Measurements from ENCODE around the gene CENPT.

The CENPT gene

DNA sequence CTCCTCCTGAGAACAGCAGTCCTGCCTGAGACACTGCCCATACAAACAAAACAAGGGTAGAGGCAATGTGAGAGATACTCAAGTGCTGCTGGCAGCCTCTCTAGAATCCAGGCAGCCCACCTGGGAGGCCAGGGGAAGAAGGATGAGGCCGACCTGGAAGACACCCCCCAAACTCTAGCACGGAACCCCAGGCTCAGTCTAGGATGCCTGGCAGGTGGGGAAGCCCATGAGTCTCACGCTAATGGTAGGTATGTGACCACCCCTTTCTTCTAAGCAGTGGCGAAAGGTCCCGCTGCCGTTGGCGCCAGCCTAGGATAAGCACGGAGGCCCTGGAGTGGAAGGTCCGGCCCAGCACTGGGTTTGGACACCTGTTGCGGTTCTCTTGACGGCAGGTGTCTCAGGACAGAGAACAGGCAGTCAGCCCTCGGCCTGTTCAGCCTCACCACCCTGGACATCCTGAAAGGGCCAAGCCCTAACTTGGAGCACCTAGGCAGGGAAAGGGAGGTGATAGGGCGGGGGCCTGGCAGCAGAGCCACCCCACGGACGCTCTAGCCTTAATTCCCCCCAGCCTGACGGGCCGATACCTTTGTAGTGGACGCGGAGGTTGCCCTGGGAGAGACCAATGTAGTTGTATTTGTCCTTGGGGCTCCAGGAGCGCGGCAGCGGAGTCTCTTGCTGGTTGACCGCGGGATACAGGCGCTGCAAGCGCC is 41.6 kb downstream of the CENPT start:
- peak in 1 of 2 experiments; percentile 32 for DNase-seq

DNA sequence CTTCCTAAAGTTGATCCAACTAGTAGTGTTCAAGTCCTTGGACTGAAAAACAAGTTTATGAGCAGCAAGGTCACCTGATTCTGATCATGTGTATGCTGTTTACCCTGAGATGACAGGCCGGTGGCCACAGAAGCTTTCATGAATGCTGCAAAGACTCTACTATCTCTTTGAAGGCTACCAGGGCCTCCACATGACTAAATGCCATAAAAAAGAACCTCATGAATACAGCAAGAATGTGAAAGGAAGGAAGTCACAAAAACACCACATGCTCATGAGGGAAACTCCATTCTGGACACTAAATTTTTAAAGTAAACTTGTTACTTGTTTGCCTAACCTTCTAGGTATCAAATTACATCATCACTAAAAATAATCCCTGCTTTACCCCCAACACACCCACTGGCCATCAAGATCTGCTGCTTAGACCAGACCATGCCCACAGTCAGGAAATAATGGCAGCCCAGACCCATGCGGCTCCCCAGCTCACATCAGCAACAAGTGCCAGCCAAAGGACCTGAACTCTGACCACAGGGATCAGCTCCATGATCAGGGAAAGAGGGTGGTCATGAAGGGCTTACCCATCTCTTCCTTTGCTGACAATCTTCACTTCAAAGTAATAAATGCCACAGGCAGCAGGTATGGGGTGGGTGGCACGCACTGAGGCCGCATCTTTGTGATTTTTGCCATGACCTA is 42.5 kb downstream of the CENPT start:
- DNase-seq = no peak

DNA sequence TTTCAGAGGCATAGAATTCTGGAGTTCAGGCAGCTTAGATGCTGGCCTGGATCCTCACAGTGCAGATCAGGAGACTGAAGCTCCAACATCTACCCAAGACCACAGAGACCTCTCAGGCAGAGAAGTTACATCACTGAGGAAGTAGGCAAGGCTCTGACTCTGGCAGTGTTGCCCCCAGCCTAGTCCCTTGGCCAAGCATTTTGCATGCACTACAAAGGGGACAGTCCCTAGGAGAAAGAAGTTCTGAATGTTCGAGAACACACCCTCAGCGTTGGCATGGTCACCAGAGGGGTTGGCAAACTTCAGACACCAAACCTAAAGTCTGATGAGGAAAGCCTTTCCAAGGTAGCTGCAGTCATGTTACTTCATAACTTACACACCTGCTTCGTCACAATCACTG is 43.6 kb downstream of the CENPT start:
- no peak for DNase-seq

DNA sequence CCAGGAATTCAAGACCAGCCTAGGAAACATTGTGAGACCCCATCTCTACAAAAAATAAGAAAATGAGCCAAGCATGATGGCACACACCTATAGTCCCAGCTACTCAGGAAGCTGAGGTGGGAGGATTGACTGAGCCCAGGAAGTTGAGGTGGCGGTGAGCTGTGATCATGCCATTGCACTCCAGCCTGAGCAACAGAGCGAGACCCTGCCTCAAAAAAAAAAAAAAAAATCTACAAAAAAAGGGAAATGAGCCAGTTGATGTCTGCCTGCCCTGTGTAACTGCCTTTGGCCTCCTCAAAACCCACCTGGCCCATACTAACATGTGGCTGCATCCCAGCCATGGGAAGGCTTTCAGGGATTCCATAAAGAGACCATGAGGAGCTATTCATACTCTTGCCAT is 45.6 kb downstream of the CENPT start:
- no peak for DNase-seq

DNA sequence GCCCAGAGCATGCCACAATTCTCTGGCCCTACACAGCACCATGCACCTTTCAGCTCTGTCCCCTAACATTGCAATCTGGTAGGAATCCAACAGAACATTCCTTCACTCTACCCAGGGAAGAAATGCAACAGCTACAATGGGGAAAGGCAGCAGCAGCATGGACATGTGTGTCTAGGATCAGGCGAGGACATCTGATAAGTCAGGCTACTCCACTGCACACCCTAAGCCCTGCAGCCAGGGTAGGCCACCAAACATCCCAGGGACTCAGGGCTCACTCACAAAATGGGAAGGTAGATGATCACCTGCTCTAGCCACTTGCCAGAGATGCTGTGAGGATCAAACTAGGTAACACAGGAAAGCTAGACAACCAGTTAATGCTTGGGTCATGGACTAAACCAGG is 46.3 kb downstream of the CENPT start:
- DNase-seq = no peak

DNA sequence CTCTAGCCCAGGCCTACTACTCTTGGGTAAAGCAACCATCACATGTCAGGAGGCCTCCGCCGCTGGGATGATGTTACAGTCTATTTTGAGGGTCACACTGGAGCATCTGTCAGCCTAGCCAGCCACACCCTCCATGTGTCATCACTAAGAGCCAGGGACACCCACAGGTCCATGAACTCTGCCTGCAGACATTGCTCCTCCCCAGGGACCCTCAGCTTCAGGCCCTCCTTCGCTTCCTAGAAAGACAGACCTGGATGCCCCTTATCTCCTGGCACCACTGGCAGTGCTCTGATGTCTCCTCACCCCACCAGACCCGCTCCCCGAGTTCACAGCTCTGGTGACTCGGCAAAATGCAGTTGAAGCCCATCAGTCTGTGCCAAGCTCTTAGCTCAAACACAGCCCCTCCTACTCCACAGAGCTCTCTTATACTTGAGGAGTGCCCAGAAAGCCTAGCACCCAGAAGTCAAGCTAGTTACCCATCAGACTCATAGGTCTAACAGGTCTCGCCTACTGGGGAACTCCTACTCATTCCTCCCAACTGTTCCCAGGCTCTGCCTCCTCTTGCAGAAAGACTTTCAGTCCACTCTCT is 47.1 kb downstream of the CENPT start:
- no peak for DNase-seq

DNA sequence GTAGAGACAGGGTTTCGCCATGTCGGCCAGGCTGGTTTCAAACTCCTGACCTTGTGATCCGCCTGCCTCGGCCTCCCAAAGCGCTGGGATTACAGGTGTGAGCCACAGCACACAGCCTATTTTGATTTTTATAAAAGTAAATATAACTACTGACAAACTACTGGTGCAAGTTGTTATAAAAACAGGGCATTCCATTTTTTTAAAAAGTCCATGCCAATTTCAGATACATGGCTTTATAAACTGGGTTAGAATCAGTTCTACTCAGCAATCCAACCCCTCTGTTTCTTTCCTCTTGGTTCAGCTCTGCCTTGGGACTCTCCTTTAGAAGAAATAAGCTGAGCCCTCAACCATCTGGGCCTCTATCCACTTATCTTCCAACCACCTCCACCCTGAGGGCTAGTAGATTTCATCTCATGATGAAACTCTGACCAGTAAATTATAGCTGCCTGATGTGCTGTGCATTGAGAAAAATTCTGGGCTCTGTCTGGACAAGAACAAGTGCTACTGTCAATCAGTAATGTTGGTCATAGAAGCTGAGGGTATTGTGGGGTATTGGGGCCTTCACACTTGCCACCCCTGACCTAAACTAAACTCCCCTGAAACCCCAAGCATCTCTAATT is 51.3 kb downstream of the CENPT start:
- no peak for DNase-seq

DNA sequence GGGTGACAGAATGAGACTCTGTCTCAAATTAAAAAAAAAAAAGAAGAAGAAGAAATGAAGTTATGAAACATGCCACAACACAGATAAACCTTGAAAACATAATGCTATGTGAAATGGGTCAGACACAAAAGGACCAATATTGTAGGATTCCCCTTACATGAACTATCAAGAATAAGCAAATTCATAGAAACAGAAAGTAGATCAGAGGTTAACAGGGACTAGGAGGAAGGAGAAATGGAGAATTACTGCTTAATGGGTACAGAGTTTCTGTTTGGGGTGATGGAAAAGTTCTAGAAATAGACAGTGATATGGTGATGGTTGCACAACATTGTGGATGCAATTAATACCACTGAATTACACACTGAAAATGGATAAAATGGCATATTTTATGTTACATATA is 57.4 kb downstream of the CENPT start:
- no peak for DNase-seq

DNA sequence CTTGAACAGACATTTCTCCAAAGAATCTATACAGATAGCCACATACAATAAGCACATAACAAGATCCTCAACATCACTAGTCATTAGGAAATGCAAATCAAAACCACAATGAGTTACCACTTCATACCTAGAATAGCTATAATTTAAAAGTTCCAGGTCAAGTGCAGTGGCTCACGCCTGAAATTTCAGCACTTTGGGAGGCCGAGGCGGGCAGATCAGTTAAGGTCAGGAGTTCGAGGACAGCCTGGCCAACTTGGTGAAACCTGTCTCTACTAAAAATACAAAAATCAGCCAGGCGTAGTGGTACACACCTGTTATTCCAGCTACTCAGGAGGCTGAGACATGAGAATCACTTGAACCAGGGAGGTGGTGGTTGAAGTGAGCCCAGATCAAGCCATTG is 61.0 kb downstream of the CENPT start:
- no peak for DNase-seq

DNA sequence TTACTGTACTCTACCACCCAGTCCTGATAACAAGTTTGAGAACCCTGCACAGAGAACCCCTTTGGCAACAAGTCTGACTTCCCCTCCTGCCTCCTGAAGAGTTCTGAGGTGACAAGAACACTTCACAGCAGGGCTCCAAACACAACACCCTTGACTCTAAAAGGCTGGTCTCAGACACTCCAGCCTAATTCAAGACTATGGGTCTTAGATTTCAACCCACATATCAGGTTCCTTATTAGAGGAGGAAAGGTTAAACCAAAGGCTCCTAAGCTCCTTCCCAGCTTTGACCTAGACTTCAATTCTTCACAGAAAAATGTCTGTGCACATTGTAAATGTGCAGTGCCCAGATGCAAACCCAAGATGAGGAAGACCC is 64.2 kb downstream of the CENPT start:
- DNase-seq = no peak

DNA sequence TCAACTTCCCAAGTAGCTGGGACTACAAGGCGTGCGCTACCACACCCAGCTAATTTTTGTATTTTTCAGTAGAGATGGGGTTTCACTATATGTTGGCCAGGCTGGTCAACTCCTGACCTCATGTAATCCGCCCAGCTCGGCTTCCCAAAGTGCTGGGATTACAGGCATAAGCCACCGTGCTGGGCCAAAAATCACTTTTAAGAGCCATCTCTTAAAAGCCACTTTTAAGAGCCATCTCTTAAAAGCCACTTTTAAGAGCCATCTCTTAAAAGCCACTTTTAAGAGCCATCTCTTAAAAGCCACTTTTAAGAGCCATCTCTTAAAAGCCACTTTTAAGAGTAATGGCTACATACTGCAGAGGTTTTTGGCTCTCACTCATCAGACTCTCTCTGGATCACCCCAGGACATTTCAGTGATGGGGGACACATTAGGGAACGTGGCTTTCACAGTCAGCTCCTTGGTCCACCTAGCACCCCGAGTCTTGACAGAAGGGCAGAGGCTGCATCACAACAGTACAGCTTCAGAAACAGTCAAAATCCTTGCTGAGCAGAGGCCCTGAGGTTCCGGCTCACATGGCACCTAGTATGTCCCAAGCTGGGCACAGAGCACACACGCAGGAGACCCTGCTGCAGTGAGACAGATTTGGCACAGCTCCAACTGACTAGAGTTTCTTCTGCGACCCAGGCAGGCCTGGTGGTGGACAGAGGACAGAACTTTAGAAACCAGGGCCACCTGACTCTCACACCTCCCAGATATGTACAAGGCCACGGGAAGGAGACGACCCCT is 64.7 kb downstream of the CENPT start:
- DNase-seq = no peak

DNA sequence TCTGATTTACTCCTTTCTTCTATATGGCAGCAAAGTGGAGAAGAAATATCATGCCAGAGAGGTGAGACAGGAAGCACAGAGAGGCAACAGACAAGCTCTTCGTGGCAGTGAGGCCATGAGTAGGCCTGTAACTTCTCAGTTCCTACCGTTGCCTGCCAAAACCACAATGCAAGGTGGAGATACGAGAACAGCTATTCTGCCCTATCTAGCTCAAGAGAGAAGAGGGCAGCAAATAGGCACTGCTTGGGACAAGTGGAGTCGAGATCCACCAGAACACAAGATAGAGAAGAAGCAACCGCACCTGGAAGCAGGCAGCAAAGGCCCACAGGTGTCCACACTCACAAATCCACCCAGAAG is 66.0 kb downstream of the CENPT start:
- DNase-seq = no peak

DNA sequence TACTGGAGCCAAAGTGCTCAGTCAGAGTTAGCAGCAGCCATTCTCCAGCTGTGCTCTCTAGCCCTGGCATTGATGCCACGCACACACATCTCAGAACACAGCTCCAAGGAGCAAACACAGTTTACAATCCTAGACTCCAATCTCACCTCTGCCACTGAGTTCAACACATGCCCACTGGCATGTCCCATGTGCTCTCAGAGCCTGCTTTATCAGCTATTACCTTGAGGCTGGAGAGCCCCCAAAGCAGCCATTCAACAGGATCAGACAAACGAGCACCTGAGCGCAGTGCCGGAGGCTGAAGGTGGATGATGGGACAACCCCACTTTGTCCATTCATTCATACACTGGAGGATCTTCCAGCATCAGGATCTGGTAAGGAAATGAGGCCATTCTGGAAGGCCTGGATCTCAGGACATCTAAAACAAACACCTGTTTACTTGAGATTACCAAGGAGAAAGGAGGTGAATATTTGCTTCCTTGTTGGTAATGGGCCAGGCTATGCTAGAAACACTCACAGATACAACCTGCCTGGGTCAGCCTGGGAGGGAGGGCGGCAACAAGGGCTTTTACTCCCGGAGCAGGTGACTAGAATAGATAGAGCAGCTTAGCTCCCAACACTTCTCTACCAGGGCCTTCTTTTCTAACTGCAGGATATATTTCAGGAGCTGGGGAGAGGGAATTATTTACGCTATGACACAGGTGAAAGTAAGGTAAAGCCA is 66.5 kb downstream of the CENPT start:
- DNase-seq = no peak

DNA sequence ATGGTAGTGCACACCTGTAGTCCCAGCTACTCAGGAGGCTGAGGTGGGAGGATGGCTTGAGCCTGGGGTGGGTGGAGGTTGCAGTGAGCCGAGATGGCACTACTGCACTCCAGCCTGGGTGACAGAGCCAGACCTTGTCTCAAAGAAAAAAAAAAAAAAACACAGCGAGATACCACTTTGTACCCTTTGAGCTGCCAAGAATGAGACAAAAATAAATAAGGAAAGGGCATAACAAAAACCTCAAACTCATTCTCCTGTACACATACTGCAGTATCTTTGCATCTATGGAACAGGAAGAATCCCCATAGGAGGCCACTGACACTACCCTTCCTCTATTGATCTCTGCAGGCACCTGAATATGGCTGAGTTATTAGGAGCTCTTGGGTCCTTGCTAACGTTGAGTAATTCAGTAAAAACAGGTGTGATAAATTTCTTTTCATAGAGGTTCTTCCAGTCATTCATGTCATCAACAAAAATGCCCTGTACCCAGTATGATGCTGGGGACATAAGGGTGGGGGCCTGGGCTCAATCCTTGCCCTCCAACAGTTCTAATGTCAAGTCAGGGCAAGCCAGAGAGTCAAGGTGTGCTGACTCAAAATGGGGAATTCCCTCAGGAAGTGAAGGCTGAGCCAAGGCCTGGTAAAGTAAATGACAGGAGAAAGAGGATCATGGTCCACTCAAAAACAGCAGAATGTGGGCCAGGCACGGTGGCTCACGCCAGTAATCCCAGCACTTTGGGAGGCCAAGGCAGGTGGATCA is 68.1 kb downstream of the CENPT start:
- no peak for DNase-seq

All from NCI-H526 (cell line).